Epithelial cell of proximal tubule (primary cell): ENCODE data around the gene WFDC12. TPM values are rescaled to one million over a fixed set of nuclear protein-coding genes. Genes with fewer than 3 reads are reported as not detected.

ENCODE experiments used
- DNase-seq: peaks from one replicate; pipeline ENCODE4 v3.0.0-alpha.2; 2011; ENCODE audit warnings: low read depth
- H3K4me3 ChIP-seq: 2 replicates; pipeline ENCODE4 v1.5.1; 2011; ENCODE audit warnings: low read depth, mild to moderate bottlenecking, low read length
- CTCF ChIP-seq: conservative IDR thresholded peaks from 2 replicates; pipeline ENCODE4 v1.5.1; 2012; ENCODE audit warnings: low read depth, mild to moderate bottlenecking, low read length
- total RNA-seq: library from RNA; depleted of rRNA; stranded (reverse); fragments of >200 nt; gene quantifications from 2 replicates; pipeline ENCODE4 v1.2.3, GENCODE V29; 2015

WFDC12 gene
- total RNA-seq, 1 donor from 2014 or later: not detected

- no peak for TF ChIP-seq CTCF
- no peak overlapping the region for H3K4me3 ChIP-seq
- DNase-seq: no peak
Observed at GRCh38 chr20:45117581-45117980, 6.7 kb downstream of the WFDC12 start.

DNA sequence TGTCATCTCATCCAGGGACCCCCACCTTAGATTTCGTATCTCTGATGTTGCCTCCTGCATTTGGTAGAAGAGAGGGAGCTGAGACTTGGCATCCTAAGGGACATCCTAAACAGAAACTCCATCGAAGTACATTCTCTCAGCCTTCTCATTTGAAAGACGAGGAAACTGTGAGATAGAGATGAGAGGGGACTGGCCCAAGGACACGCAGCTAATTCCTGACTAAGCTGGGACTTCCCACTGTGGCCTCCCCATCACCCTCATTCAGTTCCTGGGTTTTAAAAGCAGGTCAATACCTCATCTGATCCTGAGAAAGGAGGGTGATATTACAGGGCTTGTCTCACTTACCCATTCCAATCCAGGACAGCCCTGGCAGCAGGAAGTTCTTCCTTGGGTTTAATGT, 8.4 kb downstream of the WFDC12 start:
- no peak overlapping the region for H3K4me3 ChIP-seq
- no peak for TF ChIP-seq CTCF
- DNase-seq: no peak

- no peak overlapping the region for H3K4me3 ChIP-seq
- no peak for TF ChIP-seq CTCF
- no peak for DNase-seq
Observed at GRCh38 chr20:45115386-45115774, 8.9 kb downstream of the WFDC12 start.

DNA sequence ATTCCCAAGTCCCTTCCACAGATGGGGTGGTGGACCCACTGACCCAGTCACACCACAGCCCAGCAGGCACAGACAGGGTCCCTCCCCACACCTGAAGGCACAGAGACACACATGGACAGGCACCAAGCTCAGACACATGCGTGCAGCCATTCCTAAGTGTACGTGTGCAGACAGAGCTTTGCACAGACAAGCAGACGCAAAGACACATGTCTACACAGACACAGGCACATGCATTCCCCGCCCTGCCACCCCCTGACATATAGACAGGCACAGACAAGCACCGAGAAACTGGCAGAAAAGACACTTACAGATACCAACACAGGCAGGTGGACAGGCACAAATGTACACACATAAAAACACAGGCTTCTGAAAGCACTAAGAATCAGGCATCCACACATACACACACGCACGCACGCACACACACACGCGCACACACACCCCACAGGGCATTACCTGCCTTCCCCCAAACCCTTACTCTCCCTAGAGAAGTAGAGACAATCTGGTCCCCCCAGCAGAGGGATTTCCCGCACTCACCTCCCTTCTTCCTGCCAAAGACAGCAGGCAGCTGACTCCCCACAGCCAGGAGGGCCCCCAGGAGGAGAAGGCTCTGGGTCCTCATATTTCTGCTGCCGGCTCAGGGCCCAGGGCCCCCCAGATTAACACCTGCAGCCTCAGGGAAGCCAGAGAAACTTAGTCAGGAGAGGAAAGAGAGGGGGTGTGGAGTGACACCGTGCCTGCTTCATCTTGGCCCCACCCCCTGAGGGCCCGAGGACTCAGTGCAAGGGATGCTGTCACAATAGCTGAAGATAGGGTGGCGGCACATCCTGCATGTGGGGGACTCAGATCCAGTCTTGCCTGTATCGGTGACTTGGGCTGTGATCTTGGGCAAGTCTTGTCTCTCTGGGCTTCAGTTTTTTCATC, 9.5 kb downstream of the WFDC12 start, which contains the start of gene WFDC5:
WFDC5 (minus strand) TSS at position 710 of the 921 bp plus-strand sequence; CDS start at position 619, 91 bp downstream.
- TF ChIP-seq CTCF: no peak
- H3K4me3 ChIP-seq: no peak within 1 kb of the TSS
- no peak for DNase-seq

DNA sequence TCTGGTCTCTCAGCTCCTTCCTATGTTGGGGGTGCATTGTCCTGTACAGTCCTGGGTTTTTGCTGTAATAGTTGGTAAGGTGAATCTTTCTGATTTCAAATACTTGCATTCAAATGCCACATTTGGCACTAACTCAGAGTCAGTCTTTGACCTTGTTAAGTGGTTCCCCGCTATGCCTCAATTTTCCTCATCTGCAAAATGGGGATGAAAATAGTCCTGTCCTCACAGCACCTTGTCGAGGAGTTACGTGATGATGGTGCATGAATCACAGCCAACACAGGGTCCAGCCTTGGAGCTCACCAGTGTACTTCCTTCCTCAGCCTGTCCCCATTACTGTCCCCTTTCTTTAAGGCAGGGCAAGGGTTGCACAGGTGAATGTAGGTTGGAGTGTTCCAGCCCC, 10.4 kb downstream of the WFDC12 start:
- no peak overlapping the region for H3K4me3 ChIP-seq
- no peak for TF ChIP-seq CTCF
- DNase-seq: no peak

GRCh38 chr20:45112754-45113153, 11.5 kb downstream of the WFDC12 start:
- TF ChIP-seq CTCF: no peak
- H3K4me3 ChIP-seq: no peak overlapping the region
- DNase-seq: no peak

DNA sequence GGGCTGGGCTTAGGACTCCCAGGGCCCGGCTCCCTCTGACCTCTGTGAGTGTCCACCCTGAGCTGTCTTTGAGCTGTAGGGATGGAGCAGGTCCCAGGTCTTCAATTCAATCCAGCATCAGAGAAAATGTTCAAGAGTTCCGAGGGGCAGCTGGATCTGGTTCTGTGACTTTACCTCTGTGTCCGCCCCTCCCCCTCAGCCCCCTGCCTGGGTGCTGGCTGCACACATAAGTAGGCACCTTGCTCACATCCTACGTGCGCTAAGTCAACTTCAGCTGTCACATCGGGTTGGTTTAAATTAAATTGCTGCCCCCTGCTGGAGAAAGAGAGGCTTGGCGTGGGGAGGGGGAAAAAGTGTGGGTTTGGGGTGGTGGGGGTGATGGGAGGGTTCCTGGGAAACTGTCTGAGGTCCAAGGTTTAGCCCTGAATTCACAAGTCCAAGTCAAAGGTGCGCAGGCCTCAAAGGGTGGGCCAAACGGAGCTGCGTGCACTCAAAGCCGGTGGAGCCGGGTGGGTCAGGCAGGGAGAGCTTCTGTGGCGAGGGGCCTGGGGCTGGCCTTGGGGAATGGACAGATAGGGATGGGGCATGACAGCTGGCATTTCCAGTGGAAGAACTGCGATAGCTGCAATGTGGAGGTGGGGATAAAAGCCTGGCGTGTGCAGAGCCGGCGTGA, 12.3 kb downstream of the WFDC12 start:
- peak; percentile 66 for TF ChIP-seq CTCF
- H3K4me3 ChIP-seq: no peak overlapping the region
- no peak for DNase-seq
